Fibroblast of pulmonary artery (primary cell): ENCODE measurements around the gene GZMM.

Experiments
- DNase-seq: peaks from one replicate; pipeline ENCODE4 v3.0.0-alpha.2; 2010; ENCODE audit warnings: low read depth
- H3K4me3 ChIP-seq: replicated peaks from 2 replicates; pipeline ENCODE4 v1.5.1; 2011; ENCODE audit warnings: low read depth, mild to moderate bottlenecking, control low read depth, low read length, moderate library complexity
- TF ChIP-seq, protein P1 (sequence below): IDR thresholded peaks from 2 replicates; pipeline ENCODE4 v1.5.1; 2011; ENCODE audit warnings: mild to moderate bottlenecking, control low read depth, low read length, inconsistent platforms; ENCODE audit errors: missing control alignments

The GZMM gene

DNA sequence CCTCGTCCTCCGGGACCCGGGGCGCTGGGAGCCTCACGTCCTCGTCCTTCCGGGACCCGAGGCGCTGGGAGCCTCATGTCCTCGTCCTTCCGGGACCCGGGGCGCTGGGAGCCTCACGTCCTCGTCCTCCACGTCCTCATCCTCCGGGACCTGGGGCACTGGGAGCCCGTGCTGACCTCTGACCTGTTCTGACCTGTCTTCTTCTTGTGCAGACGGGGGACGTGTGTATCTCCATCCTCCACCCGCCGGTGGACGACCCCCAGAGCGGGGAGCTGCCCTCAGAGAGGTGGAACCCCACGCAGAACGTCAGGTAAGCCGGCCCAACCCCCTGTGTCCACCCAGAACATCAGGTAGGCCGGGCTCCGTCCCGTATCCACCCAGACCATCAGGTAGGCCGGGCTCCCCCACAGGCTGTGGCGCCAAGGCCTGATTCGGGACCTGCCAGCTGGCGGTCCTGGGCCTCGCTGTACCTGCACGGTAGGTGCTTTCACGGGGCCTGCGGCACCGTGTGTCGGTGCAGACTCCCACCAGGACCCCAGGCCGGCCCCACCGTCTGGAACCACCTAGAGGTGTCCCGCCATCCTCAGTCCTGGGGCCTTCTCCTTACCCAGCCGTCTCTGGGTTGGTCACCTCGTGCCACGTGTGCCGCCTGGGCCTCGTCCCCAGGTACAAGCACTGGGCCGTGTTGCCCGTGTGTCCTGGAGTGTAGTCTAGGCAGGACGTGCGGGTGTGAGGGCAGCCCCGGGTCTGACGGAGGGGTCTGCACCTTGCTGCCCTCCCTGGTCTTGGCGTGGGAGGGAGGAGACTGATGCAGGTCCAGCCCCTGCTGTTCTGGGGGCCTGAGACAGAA is 7.6 kb upstream of the GZMM start:
- no peak overlapping the region for H3K4me3 ChIP-seq
- TF ChIP-seq, protein P1, sequence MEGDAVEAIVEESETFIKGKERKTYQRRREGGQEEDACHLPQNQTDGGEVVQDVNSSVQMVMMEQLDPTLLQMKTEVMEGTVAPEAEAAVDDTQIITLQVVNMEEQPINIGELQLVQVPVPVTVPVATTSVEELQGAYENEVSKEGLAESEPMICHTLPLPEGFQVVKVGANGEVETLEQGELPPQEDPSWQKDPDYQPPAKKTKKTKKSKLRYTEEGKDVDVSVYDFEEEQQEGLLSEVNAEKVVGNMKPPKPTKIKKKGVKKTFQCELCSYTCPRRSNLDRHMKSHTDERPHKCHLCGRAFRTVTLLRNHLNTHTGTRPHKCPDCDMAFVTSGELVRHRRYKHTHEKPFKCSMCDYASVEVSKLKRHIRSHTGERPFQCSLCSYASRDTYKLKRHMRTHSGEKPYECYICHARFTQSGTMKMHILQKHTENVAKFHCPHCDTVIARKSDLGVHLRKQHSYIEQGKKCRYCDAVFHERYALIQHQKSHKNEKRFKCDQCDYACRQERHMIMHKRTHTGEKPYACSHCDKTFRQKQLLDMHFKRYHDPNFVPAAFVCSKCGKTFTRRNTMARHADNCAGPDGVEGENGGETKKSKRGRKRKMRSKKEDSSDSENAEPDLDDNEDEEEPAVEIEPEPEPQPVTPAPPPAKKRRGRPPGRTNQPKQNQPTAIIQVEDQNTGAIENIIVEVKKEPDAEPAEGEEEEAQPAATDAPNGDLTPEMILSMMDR: no peak
- no peak for DNase-seq

DNA sequence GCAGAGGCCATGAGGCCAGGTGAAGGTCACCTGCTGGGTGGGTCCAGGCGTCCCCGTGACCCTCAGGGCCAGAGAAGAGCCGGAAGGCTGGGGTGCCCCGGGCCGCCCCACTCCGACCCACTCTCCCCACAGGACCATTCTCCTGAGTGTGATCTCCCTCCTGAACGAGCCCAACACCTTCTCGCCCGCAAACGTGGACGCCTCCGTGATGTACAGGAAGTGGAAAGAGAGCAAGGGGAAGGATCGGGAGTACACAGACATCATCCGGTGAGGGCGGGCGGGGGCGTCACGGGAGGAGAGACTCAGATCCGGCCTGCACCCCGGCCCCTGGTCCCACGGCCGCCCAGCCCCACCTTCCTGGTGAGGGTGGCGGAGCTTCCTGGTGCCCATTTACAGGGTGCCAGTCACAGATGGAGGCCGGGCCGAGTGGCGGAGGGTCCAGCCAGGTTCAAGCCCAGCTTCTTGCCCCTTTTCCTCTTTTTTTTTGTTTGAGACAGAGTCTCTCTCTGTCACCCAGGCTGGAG is 6.9 kb upstream of the GZMM start:
- DNase-seq: no peak
- TF ChIP-seq, protein P1: no peak
- no peak overlapping the region for H3K4me3 ChIP-seq

DNA sequence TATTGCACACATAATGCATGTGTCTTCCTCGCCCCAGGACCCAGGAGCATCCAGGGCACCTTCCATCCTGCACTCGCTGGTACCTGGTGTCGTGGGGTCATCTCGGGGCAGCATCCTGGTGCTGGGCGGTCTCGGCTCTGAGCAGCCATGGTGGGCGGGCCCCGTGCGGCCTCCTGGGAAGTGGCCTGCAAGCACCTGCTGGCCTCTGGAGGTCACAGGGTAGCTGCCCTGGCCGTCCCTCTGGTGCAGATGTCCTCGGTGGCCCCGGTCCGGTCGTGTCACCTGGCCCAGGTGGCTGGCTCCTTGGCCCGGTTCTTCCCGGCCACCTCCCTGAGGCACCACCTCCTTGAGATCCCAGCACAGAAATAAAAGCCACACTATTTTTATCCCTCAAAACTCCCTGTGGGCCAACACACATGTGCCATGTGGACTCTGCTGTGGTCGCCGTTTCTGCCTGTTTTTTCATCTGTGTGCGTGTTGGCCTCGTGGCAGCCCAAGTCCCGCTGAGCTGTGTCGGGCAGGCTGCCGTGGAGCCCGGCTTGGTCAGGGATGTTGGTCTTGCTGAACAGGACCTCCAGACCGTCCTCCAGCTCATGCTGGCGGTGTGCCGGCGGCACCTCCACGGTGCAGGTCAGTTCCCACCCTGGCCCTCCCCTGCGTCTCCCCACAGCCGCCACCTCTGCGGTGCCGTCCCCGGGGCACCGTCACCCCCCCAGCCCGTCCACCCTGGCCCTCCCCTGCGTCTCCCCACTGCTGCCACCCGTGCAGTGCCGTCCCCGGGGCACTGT is 5.0 kb upstream of the GZMM start:
- TF ChIP-seq, protein P1: no peak
- no peak overlapping the region for H3K4me3 ChIP-seq
- no peak for DNase-seq

DNA sequence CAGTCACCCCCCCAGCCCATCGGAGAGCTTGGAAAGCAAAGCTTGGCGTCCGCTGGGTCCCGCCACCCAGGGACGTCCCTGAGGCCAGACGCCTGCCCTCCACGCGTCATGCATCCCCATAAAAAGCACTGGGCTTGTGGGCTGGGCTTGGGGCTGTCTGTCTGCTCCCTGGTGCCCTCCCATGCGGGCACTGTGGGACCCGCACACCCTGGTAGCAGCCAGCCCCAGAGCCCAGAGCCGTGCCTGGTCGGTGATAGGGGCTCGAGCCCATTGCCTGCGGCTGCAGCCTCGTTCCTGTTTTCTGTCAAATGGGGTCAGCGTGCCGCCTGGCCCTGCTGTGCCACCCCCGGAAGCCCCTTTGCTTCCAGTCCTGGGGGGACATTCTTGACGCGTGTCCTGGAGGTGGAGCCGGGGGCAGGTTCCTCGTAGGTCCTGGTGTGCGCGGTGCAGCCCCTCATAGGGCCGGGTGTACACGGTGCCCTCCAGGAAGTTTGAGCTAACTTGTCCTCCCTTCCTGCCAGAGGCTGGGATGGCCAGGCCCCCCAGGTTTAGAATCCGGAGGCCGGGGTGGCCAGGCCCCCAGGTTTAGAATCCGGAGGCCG is 4.3 kb upstream of the GZMM start:
- DNase-seq: no peak
- TF ChIP-seq, protein P1: no peak
- no peak overlapping the region for H3K4me3 ChIP-seq

DNA sequence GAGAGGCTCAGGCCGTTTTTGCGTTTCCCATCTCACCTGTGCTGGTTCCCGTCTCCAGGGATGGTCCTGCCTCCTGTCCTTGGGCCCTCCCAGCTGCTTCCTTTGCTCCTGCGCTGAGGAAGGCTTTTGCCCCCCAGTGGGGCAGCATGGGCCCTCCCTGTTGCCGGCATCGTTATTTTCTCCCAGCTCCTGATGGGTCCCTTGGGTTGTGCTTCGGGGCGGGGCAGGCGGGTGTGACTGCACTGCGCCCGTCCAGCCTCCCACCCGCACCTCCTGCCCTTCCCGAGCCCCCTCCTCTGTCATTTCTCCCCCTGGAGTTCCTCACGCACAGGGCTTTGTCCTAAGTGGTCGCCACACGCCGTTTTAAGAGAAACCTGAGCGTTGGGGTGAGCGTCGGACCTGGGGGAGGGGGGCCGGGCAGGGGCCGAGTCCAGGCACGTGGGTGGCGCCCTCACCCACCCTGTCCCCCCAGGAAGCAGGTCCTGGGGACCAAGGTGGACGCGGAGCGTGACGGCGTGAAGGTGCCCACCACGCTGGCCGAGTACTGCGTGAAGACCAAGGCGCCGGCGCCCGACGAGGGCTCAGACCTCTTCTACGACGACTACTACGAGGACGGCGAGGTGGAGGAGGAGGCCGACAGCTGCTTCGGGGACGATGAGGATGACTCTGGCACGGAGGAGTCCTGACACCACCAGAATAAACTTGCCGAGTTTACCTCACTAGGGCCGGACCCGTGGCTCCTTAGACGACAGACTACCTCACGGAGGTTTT is 2.8 kb upstream of the GZMM start:
- H3K4me3 ChIP-seq: no peak overlapping the region
- TF ChIP-seq, protein P1: no peak
- no peak for DNase-seq

DNA sequence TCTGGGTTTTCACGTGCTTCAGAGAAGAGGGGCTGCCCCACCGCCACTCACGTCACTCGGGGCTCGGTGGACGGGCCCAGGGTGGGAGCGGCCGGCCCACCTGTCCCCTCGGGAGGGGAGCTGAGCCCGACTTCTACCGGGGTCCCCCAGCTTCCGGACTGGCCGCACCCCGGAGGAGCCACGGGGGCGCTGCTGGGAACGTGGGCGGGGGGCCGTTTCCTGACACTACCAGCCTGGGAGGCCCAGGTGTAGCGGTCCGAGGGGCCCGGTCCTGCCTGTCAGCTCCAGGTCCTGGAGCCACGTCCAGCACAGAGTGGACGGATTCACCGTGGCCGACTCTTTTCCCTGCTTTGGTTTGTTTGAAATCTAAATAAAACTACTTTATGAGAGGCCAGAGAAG is 2.2 kb upstream of the GZMM start:
- H3K4me3 ChIP-seq: no peak overlapping the region
- TF ChIP-seq, protein P1: no peak
- DNase-seq: no peak
